NCI-H526 (cell line): ENCODE results near the gene FRS3.

Experiments
- DNase-seq, 2 experiments: peaks; one replicate each; lab custom pipeline; 2025; lab: John Stamatoyannopoulos, UW

The FRS3 gene

GRCh38 chr6:41791305-41791704 lies 11.6 kb upstream of the FRS3 start:
- DNase-seq, result no peak

GRCh38 chr6:41790045-41790444 lies 10.3 kb upstream of the FRS3 start:
- no peak for DNase-seq

GRCh38 chr6:41789390-41789724 lies 9.7 kb upstream of the FRS3 start:
- no peak for DNase-seq

GRCh38 chr6:41787219-41787917 lies 7.7 kb upstream of the FRS3 start, which contains the start of gene TOMM6:
TOMM6 (plus strand) TSS chr6:41787694; CDS start chr6:41787698, 4 bp downstream.
- peak; percentile 82 to 96 for DNase-seq

GRCh38 chr6:41786451-41787218 lies 6.9 kb upstream of the FRS3 start:
- DNase-seq, result peak; percentile 49 to 89

- DNase-seq, result peak in 1 of 2 experiments; percentile 67
These were observed 6.2 kb upstream of the FRS3 start for GRCh38 chr6:41785689-41786450.

- no peak for DNase-seq
These were observed 5.6 kb upstream of the FRS3 start for GRCh38 chr6:41785254-41785653.

GRCh38 chr6:41784581-41785171 lies 5.0 kb upstream of the FRS3 start:
- no peak for DNase-seq

GRCh38 chr6:41783106-41783780 lies 3.5 kb upstream of the FRS3 start:
- no peak for DNase-seq

- no peak for DNase-seq
These were observed 1.6 kb upstream of the FRS3 start for GRCh38 chr6:41781366-41781730.

GRCh38 chr6:41780551-41781365 lies 1.1 kb upstream of the FRS3 start, which contains the start of gene PRICKLE4:
PRICKLE4 (plus strand) TSS chr6:41780782; CDS start chr6:41783474, 2,692 bp downstream.
- peak in 1 of 2 experiments; percentile 25 for DNase-seq

- no peak for DNase-seq
These were observed 364 bp downstream of the FRS3 start for GRCh38 chr6:41779336-41779735.

- no peak for DNase-seq
These were observed 805 bp downstream of the FRS3 start for GRCh38 chr6:41778895-41779294.

GRCh38 chr6:41777551-41778285 lies 2.0 kb downstream of the FRS3 start:
- DNase-seq, result no peak

GRCh38 chr6:41775293-41775882 lies 4.3 kb downstream of the FRS3 start:
- no peak for DNase-seq

- DNase-seq, result no peak
These were observed 4.9 kb downstream of the FRS3 start for GRCh38 chr6:41774841-41775240.

- DNase-seq, result no peak
These were observed 8.4 kb downstream of the FRS3 start for GRCh38 chr6:41771058-41771983.

- no peak for DNase-seq
These were observed 9.2 kb downstream of the FRS3 start for GRCh38 chr6:41770381-41771057.
